ENCODE measurements around the gene TBL3. TPM values are rescaled to one million over a fixed set of nuclear protein-coding genes. Genes with fewer than 3 reads are reported as not detected.

TBL3 gene
- total RNA-seq, 1 experiment from 2014 or later = 42.4 TPM

DNA sequence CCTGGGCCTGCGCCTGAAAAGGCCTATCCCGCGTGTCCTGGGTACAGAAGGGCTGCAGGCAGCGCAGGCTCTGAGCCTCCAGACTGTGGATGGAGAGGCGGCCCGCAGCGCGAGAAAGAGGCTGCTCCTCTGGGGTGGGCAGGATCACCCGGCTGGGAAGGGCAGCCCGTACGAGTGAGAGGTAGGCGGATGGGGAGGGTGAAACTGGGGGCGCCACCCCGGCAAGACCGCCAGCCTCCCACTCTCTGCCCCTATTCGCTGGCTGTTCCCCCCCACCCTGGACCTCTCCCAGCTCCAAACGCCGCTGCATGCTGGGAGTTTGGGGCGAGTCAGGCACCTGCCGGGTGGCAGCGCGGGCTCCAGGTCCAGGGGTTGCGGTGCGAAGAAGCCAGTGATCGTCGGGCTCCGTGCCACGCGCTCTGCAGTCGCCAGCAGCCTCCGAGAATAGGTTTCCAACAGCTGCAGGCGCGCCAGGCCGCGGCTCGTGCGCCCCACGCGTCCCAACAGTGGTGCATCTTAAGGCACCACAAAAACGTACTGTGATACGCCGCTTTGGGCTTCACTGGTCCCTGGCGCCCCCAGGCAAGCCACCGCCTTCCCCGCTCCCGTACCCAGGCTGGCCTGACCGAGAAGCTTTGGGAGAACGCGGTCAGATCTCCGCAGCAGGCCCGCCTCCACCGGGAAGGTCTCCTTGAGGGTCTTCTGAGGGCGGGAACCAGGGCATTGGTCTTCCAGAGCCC lies 8.3 kb downstream of the TBL3 start:
- POLR2A ChIA-PET = no interaction called here
- in situ Hi-C loops (cut with HindIII; ENCODE audit: low pct_unique_long_range_greater_than_20kb, low sequenced_read_pairs) = no loop called here
- no peaks in the 10 kb centered on the region for H3K27me3 ChIP-seq (ENCODE audit: control insufficient read depth, insufficient read depth, low read length)
- intact Hi-C loops (cut with micrococcal nuclease; ENCODE audit: unreplicated experiment) = no loop called here
- DNase-seq (ENCODE audit: low read depth, low spot score) (no peak), ATAC-seq (no peak)
- peaks cover 39% of the 10 kb centered on the region for H3K4me1 ChIP-seq (ENCODE audit: control insufficient read depth, insufficient read depth, low read length)
- H3K27ac ChIP-seq (ENCODE audit: low read length) = no peak overlapping the region
- H3K36me3 ChIP-seq (ENCODE audit: control insufficient read depth, insufficient read depth, low read length) = peaks cover 7% of the 10 kb centered on the region; the same call in 1 of the 2 replicates
- H3K9me3 ChIP-seq (ENCODE audit: control insufficient read depth, insufficient read depth, low read depth, low read length) = no peaks in the 10 kb centered on the region
- no peak for TF ChIP-seq TCF7L2 (IDR thresholded peaks at IDR 0.05; ENCODE audit: low read depth, low read length)
- TF ChIP-seq, protein P1, sequence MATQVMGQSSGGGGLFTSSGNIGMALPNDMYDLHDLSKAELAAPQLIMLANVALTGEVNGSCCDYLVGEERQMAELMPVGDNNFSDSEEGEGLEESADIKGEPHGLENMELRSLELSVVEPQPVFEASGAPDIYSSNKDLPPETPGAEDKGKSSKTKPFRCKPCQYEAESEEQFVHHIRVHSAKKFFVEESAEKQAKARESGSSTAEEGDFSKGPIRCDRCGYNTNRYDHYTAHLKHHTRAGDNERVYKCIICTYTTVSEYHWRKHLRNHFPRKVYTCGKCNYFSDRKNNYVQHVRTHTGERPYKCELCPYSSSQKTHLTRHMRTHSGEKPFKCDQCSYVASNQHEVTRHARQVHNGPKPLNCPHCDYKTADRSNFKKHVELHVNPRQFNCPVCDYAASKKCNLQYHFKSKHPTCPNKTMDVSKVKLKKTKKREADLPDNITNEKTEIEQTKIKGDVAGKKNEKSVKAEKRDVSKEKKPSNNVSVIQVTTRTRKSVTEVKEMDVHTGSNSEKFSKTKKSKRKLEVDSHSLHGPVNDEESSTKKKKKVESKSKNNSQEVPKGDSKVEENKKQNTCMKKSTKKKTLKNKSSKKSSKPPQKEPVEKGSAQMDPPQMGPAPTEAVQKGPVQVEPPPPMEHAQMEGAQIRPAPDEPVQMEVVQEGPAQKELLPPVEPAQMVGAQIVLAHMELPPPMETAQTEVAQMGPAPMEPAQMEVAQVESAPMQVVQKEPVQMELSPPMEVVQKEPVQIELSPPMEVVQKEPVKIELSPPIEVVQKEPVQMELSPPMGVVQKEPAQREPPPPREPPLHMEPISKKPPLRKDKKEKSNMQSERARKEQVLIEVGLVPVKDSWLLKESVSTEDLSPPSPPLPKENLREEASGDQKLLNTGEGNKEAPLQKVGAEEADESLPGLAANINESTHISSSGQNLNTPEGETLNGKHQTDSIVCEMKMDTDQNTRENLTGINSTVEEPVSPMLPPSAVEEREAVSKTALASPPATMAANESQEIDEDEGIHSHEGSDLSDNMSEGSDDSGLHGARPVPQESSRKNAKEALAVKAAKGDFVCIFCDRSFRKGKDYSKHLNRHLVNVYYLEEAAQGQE (IDR thresholded peaks at IDR 0.05; ENCODE audit: insufficient read depth in 1 of 2, low read depth in 2 of 2, low read length in 1 of 2) = no peak
- TF ChIP-seq POLR2AphosphoS5 (IDR thresholded peaks at IDR 0.05; ENCODE audit: low read depth, low read length) = no peak
- TF ChIP-seq, protein P2, sequence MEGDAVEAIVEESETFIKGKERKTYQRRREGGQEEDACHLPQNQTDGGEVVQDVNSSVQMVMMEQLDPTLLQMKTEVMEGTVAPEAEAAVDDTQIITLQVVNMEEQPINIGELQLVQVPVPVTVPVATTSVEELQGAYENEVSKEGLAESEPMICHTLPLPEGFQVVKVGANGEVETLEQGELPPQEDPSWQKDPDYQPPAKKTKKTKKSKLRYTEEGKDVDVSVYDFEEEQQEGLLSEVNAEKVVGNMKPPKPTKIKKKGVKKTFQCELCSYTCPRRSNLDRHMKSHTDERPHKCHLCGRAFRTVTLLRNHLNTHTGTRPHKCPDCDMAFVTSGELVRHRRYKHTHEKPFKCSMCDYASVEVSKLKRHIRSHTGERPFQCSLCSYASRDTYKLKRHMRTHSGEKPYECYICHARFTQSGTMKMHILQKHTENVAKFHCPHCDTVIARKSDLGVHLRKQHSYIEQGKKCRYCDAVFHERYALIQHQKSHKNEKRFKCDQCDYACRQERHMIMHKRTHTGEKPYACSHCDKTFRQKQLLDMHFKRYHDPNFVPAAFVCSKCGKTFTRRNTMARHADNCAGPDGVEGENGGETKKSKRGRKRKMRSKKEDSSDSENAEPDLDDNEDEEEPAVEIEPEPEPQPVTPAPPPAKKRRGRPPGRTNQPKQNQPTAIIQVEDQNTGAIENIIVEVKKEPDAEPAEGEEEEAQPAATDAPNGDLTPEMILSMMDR (IDR thresholded peaks at IDR 0.05) = no peak
- TF ChIP-seq SIN3A (IDR thresholded peaks at IDR 0.05; ENCODE audit: borderline replicate concordance, insufficient read depth, low read depth, low read length) = no peak
- peak overlapping the region in 1 of 2 experiments; percentile 11; a peak in 1 of 4 replicates for H3K4me3 ChIP-seq (ENCODE audit: low read depth in 2 of 2, low read length in 2 of 2)
- no TSS peak for BruUV-seq (replicated peaks)
- CTCF ChIA-PET = no interaction called here

DNA sequence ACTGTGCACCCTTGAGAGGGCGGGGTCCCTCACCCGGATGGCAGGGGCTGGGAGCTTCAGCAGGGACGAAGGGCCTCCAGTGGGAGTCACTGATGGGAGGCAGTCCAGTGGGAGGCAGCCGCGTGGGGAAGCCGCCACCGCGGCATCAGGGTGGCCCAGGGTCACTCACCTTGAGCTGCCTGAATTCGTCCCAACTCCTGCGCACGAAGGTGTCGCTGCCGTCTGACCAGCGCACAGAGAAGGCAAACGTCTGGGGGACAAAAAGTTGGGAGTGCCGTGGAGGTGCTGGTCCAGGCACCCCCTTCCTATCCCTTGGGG lies 8.9 kb downstream of the TBL3 start:
- POLR2A ChIA-PET = no interaction called here
- Histone ChIP-seq H3K4me3 (ENCODE audit: low read depth in 2 of 2, low read length in 2 of 2) (no peak overlapping the region), H3K9me3 (ENCODE audit: control insufficient read depth, insufficient read depth, low read depth, low read length) (no peaks in the 10 kb centered on the region), H3K4me1 (ENCODE audit: control insufficient read depth, insufficient read depth, low read length) (peaks cover 45% of the 10 kb centered on the region), H3K36me3 (ENCODE audit: control insufficient read depth, insufficient read depth, low read length) (peaks cover 9% of the 10 kb centered on the region; the same call in 1 of the 2 replicates), H3K27ac (ENCODE audit: low read length) (no peak overlapping the region), H3K27me3 (ENCODE audit: control insufficient read depth, insufficient read depth, low read length) (no peaks in the 10 kb centered on the region)
- intact Hi-C loops (cut with micrococcal nuclease; ENCODE audit: unreplicated experiment) (no loop called here), in situ Hi-C loops (cut with HindIII; ENCODE audit: low pct_unique_long_range_greater_than_20kb, low sequenced_read_pairs) (no loop called here)
- CTCF ChIA-PET = no interaction called here
- DNase-seq (ENCODE audit: low read depth, low spot score) (no peak), ATAC-seq (no peak)
- no peak for TF ChIP-seq TCF7L2 (IDR thresholded peaks at IDR 0.05; ENCODE audit: low read depth, low read length)
- TF ChIP-seq, protein P1 (IDR thresholded peaks at IDR 0.05; ENCODE audit: insufficient read depth in 1 of 2, low read depth in 2 of 2, low read length in 1 of 2) = no peak
- no peak for TF ChIP-seq SIN3A (IDR thresholded peaks at IDR 0.05; ENCODE audit: borderline replicate concordance, insufficient read depth, low read depth, low read length)
- TF ChIP-seq, protein P2 (IDR thresholded peaks at IDR 0.05) = no peak
- no peak for TF ChIP-seq POLR2AphosphoS5 (IDR thresholded peaks at IDR 0.05; ENCODE audit: low read depth, low read length)
- BruUV-seq (replicated peaks) = no TSS peak
